GM18868 (cell line): Measurements from ENCODE around the gene MED28.
A peak's percentile ranks its signal among the peaks of the same experiment; 100 is the strongest.

Experiments
- ATAC-seq: cut with Tn5 transposase; IDR thresholded peaks from one replicate; pipeline ENCODE4 v1.9.1; 2021; ENCODE audit warnings: mild to moderate bottlenecking, moderate library complexity; ENCODE audit not compliant: unreplicated experiment

Gene MED28

DNA sequence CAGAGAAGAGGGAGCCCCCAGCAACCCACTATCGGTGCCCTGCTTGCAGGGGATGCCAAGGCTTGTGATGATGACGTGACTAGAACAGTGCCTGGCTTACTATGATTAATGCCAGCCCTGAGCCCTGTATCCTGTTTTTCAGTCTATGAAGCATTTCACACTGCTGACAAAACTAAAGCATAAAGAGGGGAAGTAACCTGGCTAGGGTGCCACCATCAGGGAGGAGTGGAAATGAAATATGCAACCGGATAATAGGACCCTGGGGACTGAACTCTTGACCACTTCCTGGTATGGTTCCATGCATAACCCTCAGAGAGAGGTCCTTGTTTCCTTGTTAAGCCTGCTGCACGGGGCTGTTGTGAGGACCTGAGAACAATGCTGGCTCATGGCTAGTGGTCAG, 50.3 kb downstream of the MED28 start:
- peak; percentile 90 for ATAC-seq

GRCh38 chr4:17665346-17665745, 50.9 kb downstream of the MED28 start:
- peak; percentile 22 for ATAC-seq

GRCh38 chr4:17665852-17666251, 51.4 kb downstream of the MED28 start:
- no peak for ATAC-seq

DNA sequence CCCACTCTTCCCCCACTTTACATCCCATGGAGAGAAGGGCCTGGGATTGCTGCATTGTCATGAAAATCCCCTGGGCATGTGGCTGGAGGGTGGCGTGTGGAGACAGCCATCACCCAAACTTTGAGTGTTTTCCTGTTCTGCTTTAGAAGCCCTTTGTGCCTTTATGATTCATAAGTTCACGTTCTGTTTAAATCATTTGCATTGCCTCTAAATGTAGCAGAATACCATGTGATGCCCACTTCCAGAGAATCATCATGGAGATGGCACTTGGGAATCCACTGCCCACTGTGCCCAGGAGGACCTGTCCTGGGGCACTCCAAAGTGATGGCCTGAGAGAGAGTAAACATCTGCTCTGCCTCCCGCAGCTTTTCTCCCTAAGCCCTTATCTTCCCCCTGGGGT, 52.8 kb downstream of the MED28 start:
- ATAC-seq, result no peak

DNA sequence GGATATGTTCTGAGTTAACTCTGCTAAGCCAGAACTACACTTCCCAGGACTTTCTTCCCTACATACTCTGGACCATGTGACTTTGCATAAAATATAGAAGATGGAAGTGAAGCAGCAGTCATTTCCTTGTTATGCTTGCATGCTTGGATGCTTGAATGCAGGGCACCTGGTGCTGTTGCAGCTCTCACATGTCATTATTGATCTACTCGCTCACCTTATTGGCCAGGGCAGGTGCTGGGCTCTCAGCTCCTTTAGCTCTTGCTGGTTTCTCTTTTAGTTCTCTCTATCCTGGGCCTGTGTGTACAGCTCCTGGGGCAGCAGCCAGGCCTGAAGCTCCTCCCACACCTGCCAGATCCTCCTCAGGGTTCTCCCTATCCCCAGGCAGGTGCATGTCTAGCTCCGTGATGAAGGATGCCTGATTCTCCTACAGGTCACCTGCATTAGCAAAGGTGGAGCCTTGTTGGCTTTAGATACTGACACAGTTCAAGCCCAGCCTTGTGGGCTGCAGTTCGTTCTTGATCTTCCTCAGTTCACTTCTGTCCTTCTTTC, 53.3 kb downstream of the MED28 start:
- ATAC-seq, result peak; percentile 22

DNA sequence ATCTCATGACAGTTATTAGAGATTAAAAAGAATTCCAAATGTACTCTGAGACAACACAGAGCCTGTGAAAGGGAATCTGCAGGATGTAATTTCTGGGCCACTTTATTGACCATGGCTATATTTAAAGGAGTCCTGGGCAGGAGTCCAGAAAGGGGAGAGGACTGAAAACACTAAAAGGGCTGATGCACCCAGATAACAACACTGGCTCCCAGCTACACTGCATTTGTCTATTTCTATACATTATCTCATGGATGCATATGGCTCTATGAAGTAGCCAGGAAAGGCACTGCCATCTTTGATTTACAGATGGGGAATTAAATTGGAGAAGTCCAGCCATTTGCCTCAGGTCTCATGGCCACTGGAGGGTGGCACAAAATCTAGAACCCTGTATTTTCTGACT, 56.0 kb downstream of the MED28 start:
- ATAC-seq, result no peak

GRCh38 chr4:17680559-17681280, 66.3 kb downstream of the MED28 start:
- ATAC-seq, result no peak

- no peak for ATAC-seq
These were observed 67.1 kb downstream of the MED28 start for GRCh38 chr4:17681281-17682221.

DNA sequence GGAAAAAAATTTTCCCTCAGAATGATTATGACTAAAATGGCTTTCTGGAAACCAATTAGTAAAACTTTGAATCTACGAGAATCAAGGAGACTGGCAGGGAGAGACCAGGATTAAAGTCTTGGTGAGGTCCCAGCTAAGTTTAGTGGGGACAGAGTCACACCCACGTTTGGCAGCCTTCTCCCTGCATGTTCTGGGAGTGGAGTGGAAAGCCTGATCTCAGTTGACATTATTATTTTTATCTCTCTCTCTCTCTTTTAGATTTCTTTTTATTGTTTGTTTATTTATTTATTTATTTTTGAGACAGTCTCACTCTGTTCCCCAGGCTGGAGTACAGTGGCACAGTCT, 67.8 kb downstream of the MED28 start:
- no peak for ATAC-seq
